NCI-H1105 (cell line): ENCODE measurements around the gene RBM33.
A peak's percentile ranks its signal among the peaks of the same experiment; 100 is the strongest.
"Not testable (repeated sequence)": the region's sequence is repeated elsewhere in the genome, so short reads cannot be mapped to it uniquely, and the experiment has no call there.

Experiments used
- DNase-seq: peaks from one replicate; lab custom pipeline; 2025; lab: John Stamatoyannopoulos, UW

Gene RBM33, protein sequence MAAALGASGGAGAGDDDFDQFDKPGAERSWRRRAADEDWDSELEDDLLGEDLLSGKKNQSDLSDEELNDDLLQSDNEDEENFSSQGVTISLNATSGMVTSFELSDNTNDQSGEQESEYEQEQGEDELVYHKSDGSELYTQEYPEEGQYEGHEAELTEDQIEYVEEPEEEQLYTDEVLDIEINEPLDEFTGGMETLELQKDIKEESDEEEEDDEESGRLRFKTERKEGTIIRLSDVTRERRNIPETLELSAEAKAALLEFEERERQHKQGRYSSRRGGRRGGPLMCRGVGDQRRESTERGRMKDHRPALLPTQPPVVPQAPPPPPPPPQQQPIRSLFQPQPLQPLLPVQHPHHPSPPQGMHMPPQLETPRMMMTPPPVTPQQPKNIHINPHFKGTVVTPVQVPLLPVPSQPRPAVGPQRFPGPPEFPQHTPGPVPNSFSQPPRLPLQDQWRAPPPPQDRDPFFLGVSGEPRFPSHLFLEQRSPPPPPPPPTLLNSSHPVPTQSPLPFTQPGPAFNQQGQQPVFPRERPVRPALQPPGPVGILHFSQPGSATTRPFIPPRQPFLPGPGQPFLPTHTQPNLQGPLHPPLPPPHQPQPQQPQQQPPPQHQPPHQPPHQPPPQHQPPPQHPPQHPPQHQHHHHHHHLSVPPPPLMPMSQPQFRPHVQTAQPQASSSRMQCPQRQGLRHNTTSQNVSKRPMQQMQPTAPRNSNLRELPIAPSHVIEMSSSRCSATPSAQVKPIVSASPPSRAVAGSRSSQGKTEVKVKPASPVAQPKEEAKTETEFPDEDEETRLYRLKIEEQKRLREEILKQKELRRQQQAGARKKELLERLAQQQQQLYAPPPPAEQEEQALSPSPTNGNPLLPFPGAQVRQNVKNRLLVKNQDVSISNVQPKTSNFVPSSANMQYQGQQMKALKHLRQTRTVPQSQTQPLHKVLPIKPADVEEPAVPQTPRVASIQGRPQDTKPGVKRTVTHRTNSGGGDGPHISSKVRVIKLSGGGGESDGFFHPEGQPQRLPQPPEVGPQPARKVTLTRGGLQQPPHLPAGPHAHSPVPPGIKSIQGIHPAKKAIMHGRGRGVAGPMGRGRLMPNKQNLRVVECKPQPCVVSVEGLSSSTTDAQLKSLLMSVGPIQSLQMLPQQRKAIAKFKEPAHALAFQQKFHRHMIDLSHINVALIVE

DNA sequence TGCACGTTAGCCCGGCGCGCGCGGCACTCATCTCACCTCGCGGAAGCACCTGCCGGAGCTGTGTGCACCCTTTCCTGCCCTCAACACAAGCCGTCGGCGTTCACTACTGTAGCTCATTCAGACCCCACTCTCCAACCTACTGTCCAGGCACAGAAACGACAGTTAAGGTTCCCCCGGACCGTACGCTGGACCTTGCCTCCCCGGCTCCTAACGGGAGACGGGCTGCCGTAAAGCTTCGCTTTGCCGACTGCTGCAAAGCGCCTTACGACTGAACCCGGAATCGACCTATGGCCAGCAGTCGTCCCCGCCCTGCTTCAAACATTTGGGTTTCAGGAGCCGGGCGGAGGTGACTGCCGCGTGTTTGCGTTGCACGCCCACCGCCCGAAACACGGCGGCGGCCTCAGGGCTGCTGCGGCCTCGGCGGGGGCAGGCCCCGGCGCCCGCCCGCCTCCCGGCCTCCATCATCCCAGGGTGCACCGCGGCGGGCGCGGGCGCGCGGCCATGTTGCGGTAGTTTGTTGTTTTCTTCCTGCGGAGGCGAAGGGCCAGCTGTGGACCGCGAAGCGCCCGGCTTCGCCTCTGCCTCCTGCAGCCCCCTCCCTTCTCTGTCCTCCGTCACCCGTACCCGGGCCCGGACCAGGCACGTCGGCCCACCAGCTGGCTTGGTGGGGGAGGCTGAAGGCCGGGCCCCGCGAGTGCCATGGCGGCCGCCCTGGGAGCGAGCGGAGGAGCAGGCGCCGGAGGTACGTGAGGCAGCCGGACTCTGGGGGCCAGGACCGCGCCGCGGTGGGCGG is at the start of gene RBM33:
Gene RBM33 (plus strand): TSS at position 484 of the 793 bp plus-strand sequence. CDS start 216 bp downstream, at position 700.
- peak; percentile 55 for DNase-seq

DNA sequence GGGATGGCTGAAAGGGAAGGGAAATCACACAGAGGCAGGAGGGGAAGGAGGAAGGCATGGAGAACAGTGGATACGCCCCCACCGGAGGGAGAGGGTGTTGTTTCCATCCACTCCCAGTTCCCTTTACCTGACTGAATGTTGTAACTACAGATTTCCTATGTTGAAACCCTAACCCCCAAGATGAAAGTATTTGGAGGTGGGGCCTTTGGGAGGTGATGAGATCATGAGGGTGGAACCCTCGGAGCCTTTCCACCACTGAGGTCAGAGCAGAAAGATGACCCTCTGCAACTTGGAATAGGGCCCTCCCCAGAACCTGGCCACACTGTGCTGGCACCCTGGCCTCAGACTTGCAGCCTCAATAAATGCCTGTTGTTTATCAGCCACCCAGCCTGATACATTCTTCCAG is 49.5 kb upstream of the RBM33 start:
- DNase-seq: no peak

DNA sequence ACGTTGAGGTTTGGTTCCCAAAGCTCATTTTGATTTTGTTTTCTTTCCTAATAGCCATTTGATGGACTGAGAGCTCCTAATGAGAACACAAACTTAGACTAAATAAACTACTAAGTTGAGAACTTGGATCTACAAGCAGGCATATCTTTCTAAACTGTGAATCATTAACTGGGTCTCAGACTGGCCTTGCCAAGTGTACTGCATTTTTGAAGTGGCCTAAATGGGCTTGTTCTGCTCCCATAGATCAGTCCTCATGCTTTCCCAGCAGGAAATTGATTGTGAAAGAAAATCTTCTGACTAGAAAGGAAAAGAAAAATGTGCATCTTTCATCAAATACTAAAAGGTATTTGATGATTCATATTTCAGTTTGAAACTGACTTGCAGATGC is 46.7 kb upstream of the RBM33 start:
- DNase-seq: no peak

DNA sequence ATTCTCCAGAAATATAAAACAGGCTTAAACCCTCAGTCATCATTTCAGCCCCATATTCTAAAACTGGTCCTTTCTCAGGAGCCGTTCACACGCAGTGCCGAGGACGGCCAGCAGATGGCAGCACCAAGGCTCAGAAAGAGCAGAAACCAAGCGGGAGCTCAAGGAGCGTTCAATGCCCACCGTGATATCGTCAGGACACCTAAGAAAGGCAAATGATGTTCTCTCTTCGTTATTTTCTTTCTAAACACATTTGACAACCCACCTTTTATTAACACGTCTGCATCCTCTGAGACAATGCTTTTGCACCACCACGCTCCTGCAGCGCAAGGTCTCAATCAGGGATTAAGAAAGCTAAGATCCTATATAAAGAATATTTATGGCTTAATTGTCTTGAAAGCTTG is 45.7 kb upstream of the RBM33 start:
- DNase-seq: peak; percentile 72

DNA sequence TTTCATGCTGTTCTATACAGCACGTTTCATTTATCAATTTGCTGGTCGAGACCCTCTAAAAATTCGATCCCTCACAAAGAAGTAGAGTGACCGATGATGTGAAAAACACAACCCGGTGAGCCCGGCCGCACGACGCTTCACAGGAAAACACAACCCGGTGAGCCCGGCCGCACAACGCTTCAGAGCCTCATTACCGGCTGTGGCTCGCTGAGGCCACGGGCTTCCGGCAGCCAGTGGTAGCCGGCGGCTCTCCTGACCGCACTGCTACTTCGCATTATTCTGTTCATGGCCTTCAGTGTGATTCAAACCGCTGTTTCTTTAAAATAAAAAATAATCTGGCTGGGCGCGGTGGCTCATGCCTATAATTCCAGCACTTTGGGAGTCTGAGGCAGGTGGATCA is 42.3 kb upstream of the RBM33 start:
- DNase-seq: no peak

DNA sequence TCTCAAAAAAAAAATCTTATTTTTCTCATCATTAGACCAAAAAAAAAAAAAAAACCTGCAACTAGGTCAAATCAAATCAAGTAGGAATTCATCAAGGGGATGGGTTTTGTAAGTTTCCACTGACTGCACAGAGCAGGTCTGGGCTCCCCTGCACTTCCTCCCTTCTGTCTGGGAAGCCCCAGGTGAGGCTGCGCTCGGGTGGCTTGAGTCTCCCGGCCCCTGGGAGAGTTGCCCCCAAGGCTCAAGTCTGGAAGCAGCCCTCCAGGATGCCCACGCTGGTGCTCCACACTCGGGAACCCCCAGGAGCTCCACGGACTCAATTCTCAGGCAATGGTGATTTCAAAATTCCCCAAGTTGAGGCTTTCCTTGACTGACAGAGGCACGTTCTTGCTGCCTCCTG is 41.7 kb upstream of the RBM33 start:
- no peak for DNase-seq

DNA sequence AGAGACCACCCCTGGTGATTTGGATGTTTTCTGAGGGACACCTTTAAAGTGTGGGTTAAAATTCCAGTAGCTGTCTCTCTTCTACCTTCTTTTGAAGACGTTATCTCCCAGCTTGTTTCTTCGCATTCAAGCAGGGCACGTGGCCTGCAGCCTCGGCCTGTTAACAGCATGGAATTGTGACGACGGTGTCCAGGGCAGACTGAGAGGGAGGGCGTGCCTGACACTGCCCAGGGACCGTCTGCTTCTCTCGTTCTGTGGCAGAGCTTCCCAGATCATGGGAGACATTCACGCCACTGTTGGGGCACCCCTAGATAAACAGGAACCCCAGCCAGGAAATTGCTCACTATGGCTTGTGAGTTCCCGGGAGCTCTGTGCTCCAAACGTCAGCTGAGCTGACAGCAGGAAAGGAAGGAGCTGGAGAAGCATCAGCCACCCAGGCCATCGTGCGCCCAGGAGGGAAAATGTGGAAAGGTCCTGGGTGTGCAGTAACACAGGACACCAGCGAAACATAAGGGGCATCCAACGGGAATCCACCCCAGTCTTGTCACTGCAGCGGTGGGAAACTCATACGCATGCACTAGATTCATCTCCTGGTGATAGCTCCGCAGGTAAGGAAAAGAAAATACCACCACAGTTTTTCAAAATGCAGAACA is 41.1 kb upstream of the RBM33 start:
- no peak for DNase-seq

DNA sequence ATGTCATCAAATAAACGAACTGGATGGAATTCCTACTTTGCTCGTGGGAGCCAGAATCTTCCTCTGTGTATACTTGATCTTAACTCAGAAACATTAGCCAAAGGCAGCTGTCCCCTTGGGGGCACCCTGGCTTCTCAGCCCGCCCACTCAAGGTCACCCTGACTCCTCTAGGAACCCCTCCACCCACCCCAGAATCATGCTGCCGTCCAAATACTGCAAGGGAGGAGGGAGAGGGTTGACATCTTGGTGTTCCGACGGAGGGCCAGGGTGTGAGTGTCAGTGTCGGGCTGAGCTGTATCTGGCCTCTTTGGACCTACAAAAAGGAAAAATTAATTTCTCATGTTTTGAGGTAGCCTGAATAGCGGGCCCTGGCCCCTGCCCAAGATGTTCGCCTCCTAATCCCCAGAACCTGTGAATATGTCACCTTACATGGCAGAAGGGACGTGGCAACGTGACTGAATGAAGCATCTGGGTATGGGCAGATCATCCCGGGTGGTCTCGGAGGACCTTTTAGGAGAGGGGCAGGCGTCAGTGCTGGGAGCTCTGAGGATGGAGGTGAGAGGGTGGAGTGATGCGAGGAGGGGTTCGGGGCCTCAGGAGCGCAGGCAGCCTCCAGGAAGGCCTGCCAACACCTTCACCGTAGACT is 40.5 kb upstream of the RBM33 start:
- no peak for DNase-seq

DNA sequence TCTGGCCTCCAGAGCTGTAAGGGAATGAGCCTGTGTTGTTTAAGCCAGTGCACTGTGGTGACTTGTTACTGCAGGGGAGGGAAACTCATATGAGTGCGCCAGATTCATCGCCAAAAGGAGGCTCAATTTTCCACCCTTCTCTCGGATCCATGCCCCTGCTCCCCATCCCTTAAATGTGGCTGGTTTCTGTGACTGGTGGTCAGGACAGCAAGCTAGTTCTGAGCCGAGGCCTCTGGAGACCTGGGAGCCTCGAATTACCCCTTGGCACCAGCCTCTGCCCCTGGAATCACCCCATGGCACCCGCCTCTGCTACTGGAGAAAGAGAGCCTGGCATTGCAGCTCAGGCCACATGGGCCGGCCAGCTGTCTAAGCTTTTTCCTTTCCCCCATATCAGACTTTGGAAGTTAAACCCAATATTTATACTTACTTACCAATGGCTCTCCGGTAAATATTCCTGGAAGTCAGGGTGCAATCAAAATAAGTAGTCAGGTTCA is 39.9 kb upstream of the RBM33 start:
- DNase-seq: no peak

DNA sequence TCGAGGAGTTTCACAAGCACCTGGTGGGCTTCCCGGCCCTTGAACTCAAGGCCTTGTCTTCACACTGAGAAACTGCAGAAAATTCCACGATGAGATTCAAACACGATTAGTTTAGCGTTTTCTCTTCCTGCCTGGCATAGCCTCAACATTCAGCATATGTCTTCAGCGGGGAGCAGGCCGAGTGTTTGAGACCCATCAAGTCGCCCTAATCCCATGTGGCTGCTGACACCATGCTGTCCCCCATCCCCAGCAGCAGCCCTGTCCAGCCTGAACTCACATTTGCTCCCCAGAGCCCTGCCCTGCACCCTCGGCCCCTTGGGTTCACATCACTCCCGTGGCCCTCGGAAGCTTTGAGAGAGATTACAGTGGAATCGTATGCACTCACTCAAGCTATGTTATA is 35.3 kb upstream of the RBM33 start:
- DNase-seq: no peak

DNA sequence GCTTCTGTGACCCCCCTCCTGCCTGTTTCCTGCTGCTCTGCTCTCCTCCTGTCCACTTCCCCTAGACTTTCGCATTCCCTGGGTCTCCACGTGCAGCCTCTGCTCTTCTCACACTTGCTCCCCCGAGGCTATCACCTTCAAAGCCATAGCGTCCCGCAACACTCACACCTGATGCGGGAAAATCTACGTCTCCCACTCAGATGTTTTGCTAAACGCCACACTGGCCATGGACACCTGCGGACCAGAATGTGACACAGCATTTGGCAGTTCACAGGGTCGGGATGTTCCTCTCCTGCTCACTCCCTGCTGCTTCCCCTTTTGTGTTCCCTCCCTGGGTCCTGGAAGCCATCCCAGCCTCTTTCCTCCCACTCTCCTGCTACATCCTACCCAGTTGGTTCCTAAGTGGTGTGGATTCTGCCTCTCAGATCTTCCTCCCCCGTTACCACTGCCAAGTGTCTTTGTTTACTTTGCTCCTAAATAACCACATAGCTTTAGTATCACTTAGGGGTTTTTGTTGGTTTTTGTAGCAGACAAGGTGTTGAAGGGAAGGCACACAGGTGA is 33.7 kb upstream of the RBM33 start:
- no peak for DNase-seq

DNA sequence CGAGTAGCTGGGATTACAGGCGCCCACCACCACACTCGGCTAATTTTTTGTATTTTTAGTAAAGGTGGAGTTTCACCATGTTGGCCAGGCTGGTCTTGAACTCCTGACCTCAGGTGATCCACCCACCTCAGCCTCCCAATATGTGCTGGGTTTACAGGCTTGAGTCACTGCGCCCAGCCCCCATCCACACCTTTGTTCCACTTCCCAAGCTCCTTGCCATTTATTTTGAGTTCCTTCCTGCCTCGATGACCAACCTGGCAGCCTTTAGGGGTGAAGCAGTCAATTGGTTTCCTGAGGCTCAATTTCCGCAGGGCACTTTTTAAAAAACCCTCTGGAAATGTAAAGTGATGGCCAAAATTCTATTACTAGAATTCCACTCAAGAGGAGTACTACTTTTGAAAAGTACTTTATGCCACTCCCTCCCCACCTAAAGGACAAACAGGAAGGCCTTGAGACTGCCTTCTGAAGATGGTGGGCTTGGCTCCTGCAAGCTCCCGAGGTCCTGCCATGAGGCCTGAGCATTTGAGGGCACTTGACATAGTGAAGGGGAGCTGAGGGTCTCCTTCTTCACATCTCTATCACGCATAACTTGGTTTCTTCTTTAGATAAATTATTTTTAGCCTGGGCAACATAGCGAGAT is 32.5 kb upstream of the RBM33 start:
- DNase-seq: no peak

DNA sequence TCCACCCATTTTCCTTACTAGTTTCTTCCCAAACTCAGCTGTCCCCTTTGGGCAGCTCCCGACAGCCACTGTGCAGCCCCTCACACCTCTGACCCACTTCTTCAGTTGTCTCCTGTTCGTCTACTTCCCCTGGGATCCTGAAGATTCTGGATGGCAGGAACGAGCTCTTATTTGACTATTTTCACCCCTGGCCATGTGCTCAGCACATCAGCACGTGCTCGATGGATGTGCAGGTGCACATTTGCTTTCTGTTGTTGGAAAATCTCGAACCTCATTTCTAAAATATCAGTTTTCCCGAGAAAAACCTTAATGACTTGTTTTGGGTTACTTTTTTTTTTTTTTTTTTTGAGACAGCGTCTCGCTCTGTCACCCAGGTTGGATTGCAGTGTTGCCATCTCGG is 31.8 kb upstream of the RBM33 start:
- no peak for DNase-seq

DNA sequence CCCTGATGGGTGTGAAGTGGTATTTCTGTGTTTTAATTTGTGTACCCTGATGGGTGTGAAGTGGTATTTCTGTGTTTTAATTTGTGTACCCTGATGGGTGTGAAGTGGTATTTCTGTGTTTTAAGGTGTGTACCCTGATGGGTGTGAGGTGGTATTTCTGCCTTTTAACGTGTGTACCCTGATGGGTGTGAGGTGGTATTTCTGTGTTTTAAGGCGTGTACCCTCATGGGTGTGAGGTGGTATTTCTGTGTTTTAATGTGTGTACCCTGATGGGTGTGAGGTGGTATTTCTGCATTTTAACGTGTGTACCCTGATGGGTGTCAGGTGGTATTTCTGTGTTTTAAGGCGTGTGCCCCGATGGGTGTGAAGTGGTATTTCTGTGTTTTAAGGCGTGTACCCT is 29.4 kb upstream of the RBM33 start:
- DNase-seq: not testable (repeated sequence)

DNA sequence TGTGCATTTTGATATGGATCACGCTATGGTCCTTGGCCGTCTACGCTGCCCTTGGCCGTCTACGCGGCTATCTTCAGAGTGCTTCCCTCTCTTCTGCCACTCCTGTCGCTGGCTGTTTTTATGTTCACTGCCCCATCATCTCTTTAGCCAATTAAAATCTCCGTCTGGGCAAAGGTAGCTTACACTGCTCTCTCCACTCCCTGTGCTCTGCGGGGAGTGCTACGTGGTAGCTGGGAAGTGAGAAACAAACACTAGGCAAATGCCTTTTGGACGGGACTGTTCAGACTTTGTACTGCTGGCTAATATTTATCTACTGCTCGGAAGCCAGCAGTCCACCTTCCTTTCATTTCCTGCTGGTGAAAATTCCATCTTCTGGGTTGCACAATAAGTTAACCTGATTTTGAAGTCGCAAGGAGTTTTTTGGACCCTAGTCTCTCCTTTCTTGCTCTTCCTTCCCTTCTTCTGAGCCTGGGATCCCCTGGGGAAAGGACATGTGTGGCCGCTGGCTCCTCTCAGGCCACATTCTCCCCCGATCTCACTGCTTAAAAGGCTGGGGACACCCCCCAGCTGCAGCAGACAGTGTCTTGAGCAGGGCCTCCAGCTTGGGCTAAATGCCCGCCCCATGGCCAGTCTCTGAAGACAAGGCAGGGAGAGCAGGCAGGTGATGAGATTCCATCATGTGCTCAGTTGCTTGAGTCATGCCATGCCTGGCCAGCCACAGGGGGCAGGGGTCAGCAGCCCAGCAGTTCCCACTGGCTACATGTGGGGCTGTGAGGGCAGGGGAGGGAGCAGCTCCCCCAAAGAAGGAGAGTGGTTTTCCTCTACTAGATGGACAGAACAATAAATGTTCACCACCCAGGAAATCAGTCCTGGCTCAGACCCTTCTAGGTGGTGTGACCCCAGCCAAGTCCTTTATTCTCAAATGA is 25.5 kb upstream of the RBM33 start:
- DNase-seq: no peak

DNA sequence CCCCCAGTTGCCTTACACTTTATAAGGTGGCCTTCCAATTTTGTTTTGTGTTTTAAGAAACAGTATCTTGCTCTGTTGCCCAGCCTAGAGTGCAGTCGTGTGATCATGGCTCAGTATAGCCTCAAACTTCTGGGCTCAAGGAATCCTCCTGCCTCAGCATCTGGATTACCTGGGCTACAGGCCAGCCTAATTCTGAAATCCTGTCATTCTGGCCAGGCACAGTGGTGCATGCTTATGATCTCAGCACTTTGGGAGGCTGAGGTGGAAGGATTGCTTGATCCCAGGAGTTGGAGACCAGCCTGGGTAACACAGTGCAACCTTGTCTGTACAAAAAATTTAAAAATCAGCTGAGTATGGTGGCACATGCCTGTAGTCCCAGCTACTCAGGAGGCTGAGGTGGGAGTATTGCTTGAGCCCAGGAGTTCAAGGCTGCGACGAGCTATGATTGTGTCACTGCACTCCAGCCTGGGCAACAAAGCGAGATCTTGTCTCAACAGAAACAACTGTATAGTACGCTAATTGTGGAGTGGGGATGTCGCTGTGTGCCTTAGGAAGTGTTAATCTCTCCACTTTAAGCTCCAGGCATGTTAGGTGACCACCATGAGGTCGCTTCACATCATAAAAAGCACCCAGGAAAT is 24.7 kb upstream of the RBM33 start:
- DNase-seq: no peak

DNA sequence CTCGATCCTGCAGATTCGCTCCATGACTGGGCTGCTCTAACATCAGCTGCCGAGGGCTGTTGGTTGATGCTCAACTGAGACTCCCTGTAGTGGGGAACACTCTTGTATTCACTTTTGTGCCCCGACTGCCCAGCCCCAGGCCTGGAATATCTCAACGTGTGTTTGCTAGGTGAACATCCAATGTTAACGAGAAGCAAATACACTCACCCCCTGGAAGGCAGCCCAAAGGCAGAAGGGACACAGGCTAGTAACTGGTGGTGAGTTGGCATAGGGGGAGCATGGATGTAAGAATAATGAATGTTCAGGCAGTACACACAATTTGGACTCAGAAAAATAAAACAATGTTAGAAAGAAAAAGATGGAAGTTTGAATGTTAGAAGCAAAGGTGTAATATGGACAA is 24.0 kb upstream of the RBM33 start:
- DNase-seq: no peak

DNA sequence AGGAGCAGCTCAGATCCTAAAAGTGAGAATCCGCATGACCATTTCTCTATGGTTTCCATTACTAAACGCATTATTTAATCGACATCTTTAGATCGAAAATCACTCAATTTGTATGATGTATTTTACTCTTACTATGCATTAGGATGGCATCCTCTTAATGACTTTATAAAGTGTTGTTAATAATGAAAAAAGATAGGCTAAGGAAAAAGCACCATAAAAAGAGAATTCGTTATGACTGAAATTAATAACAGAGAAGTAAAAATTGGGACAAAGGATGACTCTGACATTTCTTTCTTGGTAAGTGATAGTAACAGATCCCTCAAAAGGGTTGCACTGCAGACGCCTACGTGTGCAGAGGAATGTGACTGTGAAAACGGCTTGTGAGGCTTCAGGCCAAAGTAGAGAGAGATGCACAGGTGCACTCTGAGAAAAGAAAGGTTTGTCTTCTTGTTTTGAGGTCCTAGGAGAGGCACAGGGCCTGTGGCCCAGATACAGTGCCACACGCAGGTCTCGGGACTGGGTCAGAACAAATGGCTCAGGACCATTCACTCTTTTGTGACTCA is 23.0 kb upstream of the RBM33 start:
- DNase-seq: no peak
